NB4 (cell line): ENCODE data around the gene KIAA0319L.
A peak's percentile ranks its signal among the peaks of the same experiment; 100 is the strongest.

Experiments
- DNase-seq: peaks from one replicate; pipeline ENCODE4 v3.0.0; 2010; ENCODE audit warnings: low read depth
- H3K4me3 ChIP-seq: one replicate; pipeline ENCODE4 v1.5.1; 2011; ENCODE audit warnings: mild to moderate bottlenecking, low read depth, low read length, moderate library complexity
- CTCF ChIP-seq: IDR thresholded peaks from one replicate; pipeline ENCODE4 v1.5.1; 2012; ENCODE audit warnings: low read depth, low read length
- MAX ChIP-seq: IDR thresholded peaks from 2 replicates; pipeline ENCODE4 v1.6.1; 2011; ENCODE audit warnings: low read depth, low read length
- MYC ChIP-seq: IDR thresholded peaks from 2 replicates; pipeline ENCODE4 v1.6.1; 2011; ENCODE audit warnings: low read depth, low read length
- POLR2A ChIP-seq: IDR thresholded peaks from 2 replicates; pipeline ENCODE4 v1.6.1; 2011; ENCODE audit warnings: mild to moderate bottlenecking; ENCODE audit not compliant: insufficient read length; ENCODE audit errors: extremely low read depth

The KIAA0319L gene

GRCh38 chr1:35443768-35444518 is 113.3 kb downstream of the KIAA0319L start:
- TF ChIP-seq MYC (no peak), CTCF (peak; percentile 4)
- DNase-seq = no peak
- H3K4me3 ChIP-seq = no peak overlapping the region

GRCh38 chr1:35442734-35443133 is 114.5 kb downstream of the KIAA0319L start:
- no peak for TF ChIP-seq CTCF
- TF ChIP-seq MYC = no peak
- TF ChIP-seq POLR2A = no peak
- no peak for TF ChIP-seq MAX
- H3K4me3 ChIP-seq = no peak overlapping the region
- DNase-seq = no peak

- no peak for DNase-seq
- TF ChIP-seq MAX = no peak
- TF ChIP-seq CTCF = no peak
- no peak for TF ChIP-seq POLR2A
- TF ChIP-seq MYC = no peak
- H3K4me3 ChIP-seq = no peak overlapping the region
Observed at GRCh38 chr1:35441926-35442579, 115.2 kb downstream of the KIAA0319L start.

GRCh38 chr1:35439626-35440025 is 117.6 kb downstream of the KIAA0319L start:
- TF ChIP-seq POLR2A (no peak), MAX (no peak), MYC (no peak)
- DNase-seq = no peak
- no peak overlapping the region for H3K4me3 ChIP-seq

- DNase-seq = no peak
- no peak overlapping the region for H3K4me3 ChIP-seq
- TF ChIP-seq MYC (no peak), POLR2A (no peak), MAX (no peak), CTCF (no peak)
Observed at GRCh38 chr1:35437200-35437599, 120.0 kb downstream of the KIAA0319L start.

- no peak overlapping the region for H3K4me3 ChIP-seq
- DNase-seq = no peak
- no peak for TF ChIP-seq MYC
- no peak for TF ChIP-seq MAX
- no peak for TF ChIP-seq CTCF
Observed at GRCh38 chr1:35436078-35436477, 121.1 kb downstream of the KIAA0319L start.
